Fibroblast of skin of right biceps (primary cell): ENCODE data around the gene EXOC6B.
A peak's percentile ranks its signal among the peaks of the same experiment; 100 is the strongest.

ENCODE experiments used
- DNase-seq: peaks from one replicate; pipeline ENCODE4 v3.0.0-alpha.2; 2013

The EXOC6B gene

GRCh38 chr2:72261076-72261475 is 564.8 kb downstream of the EXOC6B start:
- no peak for DNase-seq

GRCh38 chr2:72255540-72255939 is 570.3 kb downstream of the EXOC6B start:
- no peak for DNase-seq

GRCh38 chr2:72254831-72255451 is 570.9 kb downstream of the EXOC6B start:
- DNase-seq: no peak

GRCh38 chr2:72238311-72238710 is 587.5 kb downstream of the EXOC6B start:
- DNase-seq: peak; percentile 27

GRCh38 chr2:72237549-72237948 is 588.3 kb downstream of the EXOC6B start:
- DNase-seq: no peak

GRCh38 chr2:72236445-72237067 is 589.3 kb downstream of the EXOC6B start:
- peak; percentile 93 for DNase-seq

GRCh38 chr2:72235497-72236415 is 590.1 kb downstream of the EXOC6B start:
- no peak for DNase-seq

- DNase-seq: no peak
Measured at GRCh38 chr2:72233211-72233610, 592.6 kb downstream of the EXOC6B start.

GRCh38 chr2:72222829-72223564 is 602.8 kb downstream of the EXOC6B start:
- DNase-seq: peak; percentile 90

- DNase-seq: no peak
Measured at GRCh38 chr2:72220170-72220569, 605.7 kb downstream of the EXOC6B start.

- peak; percentile 73 for DNase-seq
Measured at GRCh38 chr2:72214429-72215143, 611.2 kb downstream of the EXOC6B start.

GRCh38 chr2:72212486-72212855 is 613.4 kb downstream of the EXOC6B start:
- DNase-seq: no peak

- DNase-seq: peak; percentile 74
Measured at GRCh38 chr2:72211777-72212485, 613.9 kb downstream of the EXOC6B start.

GRCh38 chr2:72211350-72211749 is 614.5 kb downstream of the EXOC6B start:
- DNase-seq: peak; percentile 25

GRCh38 chr2:72210470-72210869 is 615.4 kb downstream of the EXOC6B start:
- peak; percentile 14 for DNase-seq

GRCh38 chr2:72208225-72208624 is 617.6 kb downstream of the EXOC6B start:
- no peak for DNase-seq

GRCh38 chr2:72207334-72207733 is 618.5 kb downstream of the EXOC6B start:
- no peak for DNase-seq

- no peak for DNase-seq
Measured at GRCh38 chr2:72205504-72205881, 620.3 kb downstream of the EXOC6B start.

- DNase-seq: no peak
Measured at GRCh38 chr2:72204786-72205503, 620.9 kb downstream of the EXOC6B start.

GRCh38 chr2:72204156-72204785 is 621.6 kb downstream of the EXOC6B start:
- DNase-seq: no peak
